ENCODE data around the gene GABRB2.

The GABRB2 gene

DNA sequence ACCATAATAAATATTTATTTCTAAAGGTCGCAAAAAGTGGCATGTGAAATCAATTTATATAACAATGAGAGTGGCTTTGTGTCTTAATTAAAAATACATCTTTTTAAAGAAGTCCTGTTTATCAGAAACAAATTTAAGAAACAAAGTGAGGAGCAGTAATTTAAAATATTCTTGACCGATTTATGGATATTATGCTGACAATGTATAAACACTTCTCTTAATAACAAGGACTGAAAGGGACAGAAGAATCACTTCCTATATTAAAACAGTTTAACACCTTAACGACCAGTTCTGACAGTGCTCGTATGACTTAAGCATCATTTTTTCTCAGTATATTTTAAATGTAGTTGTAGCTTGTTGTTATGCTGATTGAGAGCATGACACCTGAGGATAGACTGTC is 149.1 kb downstream of the GABRB2 start:
- no peak for TF ChIP-seq CTCF (IDR thresholded peaks at IDR 0.05; ENCODE audit: insufficient read depth, missing control alignments)
- FAIRE-seq = no peak
- no peak for DNase-seq (ENCODE audit: insufficient read length, low spot score)

DNA sequence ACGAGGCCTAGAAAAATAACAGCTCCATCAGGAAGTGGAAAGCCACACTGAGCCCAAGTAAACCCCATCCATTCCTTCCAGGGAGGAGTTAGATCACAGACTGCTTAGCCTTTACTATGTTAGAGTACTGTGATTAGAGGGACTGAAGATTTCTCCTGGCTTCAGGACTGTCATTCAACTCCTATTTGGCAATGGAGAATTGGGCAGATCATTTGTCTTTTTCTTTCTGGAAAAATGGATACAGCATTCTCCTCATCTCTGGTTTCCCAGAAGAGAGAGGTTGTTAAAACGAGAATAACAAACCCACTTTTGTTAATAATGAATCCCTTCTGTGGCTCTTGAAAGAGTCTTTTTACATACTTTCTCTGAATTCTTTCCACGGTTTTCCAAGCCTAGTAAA is 150.4 kb downstream of the GABRB2 start:
- DNase-seq (ENCODE audit: insufficient read length, low spot score) (no peak), FAIRE-seq (no peak)
- TF ChIP-seq CTCF (IDR thresholded peaks at IDR 0.05; ENCODE audit: insufficient read depth, missing control alignments) = no peak

DNA sequence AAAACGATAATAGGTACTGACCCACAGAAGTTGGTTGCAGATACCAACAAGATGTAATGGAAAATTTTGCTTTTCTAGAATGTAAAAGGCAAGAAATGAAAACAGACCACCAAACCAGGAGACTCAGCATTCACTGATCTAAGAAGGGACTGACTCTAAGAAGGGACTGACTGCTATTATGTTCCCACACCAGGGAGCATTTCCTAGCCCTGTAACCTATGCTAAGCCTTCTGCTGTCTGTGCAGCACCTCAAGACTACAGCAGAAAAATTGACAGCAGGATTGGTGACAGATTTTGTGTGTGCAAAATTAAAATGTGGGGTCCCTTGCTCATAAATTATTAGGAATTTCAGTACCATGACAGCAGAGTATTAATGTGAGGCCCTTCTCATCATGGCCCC is 154.8 kb downstream of the GABRB2 start:
- TF ChIP-seq CTCF (IDR thresholded peaks at IDR 0.05; ENCODE audit: insufficient read depth, missing control alignments) = no peak
- FAIRE-seq (no peak), DNase-seq (ENCODE audit: insufficient read length, low spot score) (no peak)

GRCh38 chr5:161391016-161391415 is 155.5 kb downstream of the GABRB2 start:
- FAIRE-seq (no peak), DNase-seq (ENCODE audit: insufficient read length, low spot score) (no peak)
- no peak for TF ChIP-seq CTCF (IDR thresholded peaks at IDR 0.05; ENCODE audit: insufficient read depth, missing control alignments)

DNA sequence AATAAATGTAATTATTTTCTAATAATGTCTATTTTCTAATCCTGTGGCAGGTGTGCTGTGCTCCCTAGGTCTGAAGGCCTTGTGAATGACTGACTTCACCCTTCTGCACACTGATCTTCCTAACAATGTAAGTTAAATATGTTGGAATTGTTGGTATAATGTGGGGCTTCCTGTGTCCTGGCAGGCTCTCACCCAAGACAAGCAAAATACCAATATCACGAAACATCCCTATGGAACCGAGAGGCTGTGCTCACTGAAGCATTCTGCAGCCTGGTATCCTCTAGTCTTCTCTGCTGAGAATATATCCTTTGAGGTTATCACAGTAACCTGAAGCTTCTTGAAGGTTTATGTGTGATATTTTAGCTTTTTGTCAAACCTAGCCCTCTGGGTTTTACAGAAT is 159.4 kb downstream of the GABRB2 start:
- FAIRE-seq (no peak), DNase-seq (ENCODE audit: insufficient read length, low spot score) (no peak)
- TF ChIP-seq CTCF (IDR thresholded peaks at IDR 0.05; ENCODE audit: insufficient read depth, missing control alignments) = no peak

DNA sequence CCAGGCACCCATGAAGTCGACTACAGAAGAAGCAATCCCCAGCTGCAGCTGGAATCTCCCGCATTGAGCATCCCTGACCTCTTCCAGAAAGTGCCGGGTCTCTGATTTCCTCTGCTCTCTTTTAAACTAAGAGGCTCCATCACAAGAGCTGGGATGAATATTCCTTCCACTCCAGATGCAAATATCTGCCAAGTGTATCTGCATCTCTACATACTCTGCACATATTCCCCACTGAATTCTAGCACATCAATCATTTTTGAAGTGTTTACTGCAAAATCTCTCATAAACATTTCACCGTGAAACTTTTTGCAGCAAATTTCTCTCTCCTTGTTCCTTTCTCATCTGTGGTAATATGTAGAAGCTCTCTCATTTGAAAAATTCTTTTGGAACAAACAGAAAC is 161.5 kb downstream of the GABRB2 start:
- no peak for TF ChIP-seq CTCF (IDR thresholded peaks at IDR 0.05; ENCODE audit: insufficient read depth, missing control alignments)
- no peak for FAIRE-seq
- DNase-seq (ENCODE audit: insufficient read length, low spot score) = no peak

DNA sequence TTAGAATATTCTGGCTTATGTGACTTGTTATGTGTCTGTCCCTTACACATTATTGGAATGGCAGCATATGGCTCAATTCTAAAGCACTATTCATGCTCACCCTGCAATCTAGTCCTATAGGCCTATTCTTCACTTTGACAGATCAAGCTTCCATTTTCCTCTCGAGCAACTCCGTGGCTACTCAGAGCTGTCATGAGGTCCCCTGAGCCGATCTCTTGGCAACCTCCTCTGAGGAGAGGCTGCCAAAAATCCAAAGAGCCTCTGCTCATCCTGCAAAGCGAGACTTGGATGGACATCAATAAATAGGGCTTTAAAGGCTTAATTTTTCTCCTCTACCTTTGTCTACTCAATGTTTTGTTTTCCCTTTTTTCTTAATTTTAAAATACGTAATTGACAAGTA is 163.8 kb downstream of the GABRB2 start:
- TF ChIP-seq CTCF (IDR thresholded peaks at IDR 0.05; ENCODE audit: insufficient read depth, missing control alignments) = no peak
- DNase-seq (ENCODE audit: insufficient read length, low spot score) (no peak), FAIRE-seq (no peak)
